ENCODE measurements around the gene TOM1L2. TPM values are rescaled to one million over a fixed set of nuclear protein-coding genes. Genes with fewer than 3 reads are reported as not detected.
"Not testable (repeated sequence)": the region's sequence is repeated elsewhere in the genome, so short reads cannot be mapped to it uniquely, and the experiment has no call there.

TOM1L2 gene
- total RNA-seq, 1 donor from 2014 or later: 43.7 TPM

DNA sequence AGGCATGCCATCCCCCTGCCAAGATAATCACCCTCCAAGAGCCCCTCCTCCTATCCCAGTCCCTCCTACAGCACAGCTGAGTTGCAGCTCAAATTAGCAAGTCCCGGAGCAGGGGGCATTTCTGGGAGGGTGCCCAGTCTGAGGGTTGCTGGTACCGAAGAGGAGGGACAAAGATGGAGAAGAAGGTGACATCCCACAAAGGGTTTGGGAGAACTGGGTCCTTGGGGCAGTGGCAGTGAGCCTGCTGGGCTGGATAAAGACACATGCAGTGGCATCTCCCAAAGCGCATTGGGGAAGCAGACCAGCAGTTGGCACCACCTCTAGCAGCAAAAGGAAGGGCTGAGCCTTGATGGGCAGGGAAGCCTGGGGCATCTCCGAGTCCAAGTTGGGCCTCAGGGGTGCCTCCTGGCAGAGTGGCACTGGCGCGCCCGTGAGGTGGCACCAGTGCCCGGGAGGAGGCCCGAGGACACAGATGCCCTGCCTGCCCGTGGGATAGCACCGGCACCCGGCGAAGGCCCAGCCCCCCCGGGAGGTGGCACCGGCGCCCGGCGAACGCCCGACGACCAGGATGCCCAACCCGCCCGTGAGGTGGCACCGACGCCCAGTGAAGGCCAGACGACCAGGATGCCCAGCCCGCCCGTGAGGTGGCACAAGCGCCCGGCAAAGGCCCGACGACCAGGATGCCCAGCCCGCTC, 622 bp downstream of the TOM1L2 start:
- no peak for DNase-seq (ENCODE audit: low spot score)

DNA sequence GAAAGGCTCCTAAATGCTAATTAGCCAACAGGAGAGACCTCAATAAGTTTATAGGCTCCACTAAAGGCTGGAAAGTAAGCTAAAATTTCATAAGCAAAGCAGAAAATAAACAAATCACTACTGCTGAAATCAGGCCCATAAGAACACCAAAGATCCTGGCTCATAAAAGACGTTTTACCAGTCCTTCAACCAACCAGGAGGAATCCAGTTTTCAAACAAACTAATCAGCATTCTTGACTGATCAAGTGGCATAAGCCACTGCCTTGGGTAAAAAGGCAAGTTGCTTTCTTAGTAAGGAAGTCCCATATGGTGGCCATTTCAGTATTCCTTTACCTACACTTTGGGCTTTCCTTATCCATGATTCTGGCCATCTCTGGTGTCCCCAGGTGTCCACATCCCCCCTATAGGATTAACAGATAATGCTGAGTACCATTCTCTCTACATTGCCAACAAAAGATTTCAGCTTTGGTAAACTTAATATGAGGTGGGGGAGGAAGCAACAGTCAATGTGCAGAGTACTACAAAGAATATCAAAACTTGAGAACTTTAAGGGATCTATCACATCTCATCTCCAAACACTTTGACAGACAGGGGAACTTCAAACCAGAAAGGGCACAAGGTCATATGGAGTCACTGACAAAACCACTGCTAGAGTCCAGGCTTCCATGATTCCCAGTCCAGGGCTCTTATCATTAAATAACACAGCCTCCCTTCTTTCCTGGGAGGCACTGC, 1.3 kb downstream of the TOM1L2 start:
- DNase-seq (ENCODE audit: low spot score): no peak

DNA sequence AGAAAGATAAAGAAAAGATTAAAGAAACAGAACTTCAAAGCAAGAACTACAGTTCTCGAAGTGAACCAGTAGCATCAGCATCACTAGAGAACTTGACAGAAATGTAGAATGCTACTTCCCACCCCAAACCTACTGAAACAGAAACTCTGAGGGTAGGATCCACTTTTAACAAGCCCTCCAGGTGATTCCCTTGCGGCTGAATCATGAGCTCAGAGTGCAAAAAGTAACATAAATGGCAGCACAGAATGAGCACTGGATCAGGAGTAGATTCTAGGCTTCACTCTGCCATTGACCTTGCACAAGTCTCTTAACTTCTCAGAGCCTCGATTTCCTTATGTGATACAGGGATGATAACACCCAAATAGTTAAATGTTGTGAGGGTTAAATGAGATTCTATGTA, 5.8 kb downstream of the TOM1L2 start:
- no peak for DNase-seq (ENCODE audit: low spot score)

DNA sequence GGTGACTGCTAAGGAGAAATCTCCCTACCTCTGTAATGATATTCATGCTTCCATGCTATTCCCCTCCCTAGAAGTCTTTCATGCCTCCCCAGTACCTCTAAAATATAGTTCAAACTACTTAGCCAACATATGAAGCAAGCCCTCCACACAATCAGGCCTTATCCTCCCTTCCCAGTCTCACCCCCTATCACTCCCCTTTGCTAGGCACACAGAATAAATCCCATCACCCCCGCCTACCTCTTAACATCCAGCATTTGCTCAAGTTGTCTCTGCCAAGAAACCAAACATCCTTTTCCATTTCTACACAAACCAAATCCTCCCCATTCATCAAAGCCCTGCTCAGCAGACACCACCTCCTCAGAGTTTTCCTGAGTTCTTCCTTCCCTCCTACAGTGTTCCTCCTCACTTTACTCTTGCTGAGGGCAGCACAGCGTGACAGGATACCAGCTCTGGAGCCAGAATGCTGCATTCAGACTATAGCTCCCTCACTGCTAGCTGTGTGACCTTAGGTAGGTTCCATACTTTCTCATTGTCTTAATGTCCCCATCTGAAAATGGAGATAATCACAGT, 7.0 kb downstream of the TOM1L2 start:
- peak; percentile 22 for DNase-seq (ENCODE audit: low spot score)

DNA sequence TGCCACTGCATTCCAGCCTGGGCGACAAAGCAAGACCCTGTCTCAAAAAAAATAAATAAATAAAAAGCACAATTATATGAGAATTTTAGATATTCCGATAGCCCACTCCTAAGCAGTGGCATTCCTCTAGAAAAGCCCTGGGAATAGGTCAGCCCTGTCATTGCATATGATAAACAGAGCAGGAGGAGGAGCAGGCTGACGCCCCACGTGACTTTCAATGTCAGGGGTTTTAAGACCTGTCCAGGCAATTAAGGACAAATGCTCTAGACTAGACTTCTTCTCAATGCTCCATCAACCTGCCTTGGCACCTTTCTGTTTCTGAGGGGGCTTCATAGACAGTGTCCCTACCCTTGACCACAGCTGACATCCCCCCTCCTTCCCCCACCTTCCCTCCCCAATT, 7.5 kb downstream of the TOM1L2 start:
- peak; percentile 37 for DNase-seq (ENCODE audit: low spot score)

DNA sequence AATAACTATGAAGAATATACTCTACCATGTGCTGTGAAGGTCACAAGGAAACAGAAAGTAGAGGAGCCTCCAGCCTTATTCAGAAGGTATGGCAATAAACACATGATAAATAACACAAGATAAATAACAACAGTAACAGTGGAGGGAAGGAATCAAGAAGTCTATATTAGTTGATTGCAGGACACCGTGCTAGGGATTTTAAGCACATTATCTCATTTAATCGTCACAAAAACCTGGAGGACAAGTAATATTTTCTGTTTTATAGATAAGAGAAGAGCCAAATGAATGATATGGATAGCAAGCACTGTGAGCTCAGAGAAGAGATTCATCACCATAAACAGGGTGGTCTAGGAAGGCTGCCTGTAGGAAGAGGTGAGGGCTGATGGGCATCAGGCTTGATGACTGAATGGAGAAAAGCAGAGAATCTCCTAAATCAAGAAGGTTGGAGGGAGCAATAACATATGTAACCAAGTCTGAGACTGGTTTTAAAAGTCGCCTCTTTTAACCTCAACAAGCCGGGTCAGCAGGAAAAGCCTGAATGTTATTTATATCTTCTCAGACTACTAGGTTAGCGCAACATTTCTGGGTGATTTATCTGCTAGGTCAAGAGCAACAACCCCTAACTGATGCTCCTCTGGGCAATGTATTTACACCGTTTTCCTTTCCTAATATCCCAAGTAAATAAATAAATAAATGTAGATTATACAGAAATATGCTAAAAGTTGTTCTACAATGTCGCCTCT, 8.3 kb downstream of the TOM1L2 start:
- no peak for DNase-seq (ENCODE audit: low spot score)

DNA sequence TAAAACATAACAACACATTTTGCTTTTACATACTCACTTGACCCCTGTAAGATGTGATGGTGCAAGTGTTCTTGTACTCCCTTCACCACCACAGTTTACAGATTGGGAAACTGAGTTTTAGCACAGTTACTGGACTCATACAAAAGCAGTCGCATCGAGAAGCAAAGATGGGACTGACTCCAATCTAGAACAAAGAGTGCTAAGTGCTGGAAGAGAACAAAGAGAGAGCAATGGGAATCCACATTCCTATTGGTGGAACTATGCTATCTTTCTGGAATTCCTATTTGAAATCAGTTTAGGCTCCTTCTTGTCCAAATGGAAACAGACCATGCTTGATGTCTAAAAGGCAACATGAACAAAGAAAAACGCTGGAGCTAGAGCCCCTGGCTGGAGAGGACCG, 9.1 kb downstream of the TOM1L2 start:
- DNase-seq (ENCODE audit: low spot score): peak; percentile 8

DNA sequence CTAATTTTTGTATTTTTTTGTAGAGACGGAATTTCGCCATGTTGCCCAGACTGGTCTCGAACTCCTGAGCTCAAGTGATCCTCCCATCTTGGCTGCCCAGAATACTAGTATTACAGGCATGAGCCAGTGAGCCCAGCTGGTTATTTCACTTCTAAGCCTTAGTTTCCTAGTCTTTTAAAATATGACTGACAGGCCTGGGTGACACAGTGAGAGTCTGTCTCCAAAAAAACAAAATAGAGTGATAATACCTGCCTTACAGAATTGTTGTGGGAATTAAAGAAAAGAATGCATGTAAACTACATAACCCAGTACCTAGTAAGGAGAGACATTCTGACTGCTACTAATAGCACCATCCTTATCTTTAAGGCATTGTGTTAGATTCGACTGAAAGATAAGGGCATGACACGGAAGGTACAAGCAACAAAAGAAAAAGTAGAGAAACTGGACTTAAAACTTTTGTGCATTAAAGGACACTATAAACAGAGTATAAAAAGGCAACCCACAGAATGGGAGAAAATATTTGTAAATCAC, 11.6 kb downstream of the TOM1L2 start:
- DNase-seq (ENCODE audit: low spot score): no peak

DNA sequence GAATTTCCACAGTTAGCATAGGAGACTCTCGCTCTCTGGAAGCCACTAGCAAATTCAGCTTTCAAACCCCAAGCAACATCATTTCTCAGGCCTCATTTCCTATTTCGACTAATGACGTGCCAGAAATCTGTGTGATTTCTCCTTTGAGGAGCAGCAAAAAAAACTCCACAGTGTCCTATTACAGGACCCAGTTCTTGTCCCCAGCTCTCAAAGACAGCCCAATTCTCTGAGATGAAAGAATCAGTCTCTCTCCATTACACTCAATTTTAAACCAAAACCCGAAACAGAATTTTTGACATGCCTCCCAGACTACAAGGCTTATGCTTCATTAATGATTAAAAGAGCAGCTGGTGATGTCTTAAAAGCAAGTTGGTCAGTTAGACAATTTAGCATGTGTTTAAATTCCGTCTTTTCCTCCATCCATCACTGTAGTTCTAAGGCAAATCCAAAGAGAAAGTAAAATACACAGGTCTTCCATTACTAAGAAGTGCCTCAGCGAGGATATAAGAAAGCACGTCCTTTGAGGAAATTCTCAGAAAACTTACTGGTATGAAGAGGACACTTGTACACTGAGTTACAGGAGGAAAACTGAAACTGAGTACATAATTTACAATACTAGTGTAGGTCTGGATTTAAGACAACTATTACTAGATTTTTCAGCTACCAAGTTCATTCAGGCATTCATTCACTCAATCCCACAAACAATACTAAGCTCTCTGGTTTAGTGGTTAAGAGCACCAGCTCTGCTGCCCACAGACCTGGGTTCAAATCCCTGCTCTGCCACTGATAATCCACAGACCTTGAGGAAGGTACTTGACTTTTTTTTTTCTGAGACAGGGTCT, 12.5 kb downstream of the TOM1L2 start:
- DNase-seq (ENCODE audit: low spot score): no peak

DNA sequence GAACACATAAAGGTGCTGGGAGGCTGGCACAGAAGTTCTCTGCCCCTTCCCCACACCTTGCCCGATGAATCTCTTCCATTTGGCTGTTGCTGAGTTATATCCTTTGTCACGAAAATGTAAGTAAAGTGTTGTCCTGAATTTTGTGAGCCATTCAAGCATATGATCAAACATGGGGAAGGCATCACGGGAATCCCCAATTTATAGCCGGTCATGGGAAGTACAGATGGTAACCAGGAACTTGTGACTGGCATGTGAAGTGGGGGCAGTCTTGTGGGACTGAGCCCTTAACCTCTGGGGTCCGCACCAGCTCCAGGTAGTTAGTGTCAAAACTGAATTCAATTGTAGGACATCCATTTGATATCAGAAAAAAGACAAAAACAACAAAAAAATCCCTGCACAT, 13.2 kb downstream of the TOM1L2 start:
- peak; percentile 37 for DNase-seq (ENCODE audit: low spot score)

DNA sequence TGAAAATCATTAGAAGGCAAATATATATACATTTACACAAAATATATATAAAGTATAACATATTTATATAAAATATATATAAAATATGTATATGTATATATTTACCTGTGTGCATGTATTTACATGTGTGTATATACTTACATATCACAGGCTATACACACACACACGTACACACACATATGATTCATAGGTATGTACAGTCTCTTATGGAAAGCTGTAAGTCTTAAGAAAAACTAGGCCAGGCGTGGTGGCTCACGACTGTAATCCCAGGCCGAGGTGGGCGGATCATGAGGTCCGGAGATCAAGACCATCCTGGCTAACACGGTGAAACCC, 14.7 kb downstream of the TOM1L2 start:
- DNase-seq (ENCODE audit: low spot score): no peak

DNA sequence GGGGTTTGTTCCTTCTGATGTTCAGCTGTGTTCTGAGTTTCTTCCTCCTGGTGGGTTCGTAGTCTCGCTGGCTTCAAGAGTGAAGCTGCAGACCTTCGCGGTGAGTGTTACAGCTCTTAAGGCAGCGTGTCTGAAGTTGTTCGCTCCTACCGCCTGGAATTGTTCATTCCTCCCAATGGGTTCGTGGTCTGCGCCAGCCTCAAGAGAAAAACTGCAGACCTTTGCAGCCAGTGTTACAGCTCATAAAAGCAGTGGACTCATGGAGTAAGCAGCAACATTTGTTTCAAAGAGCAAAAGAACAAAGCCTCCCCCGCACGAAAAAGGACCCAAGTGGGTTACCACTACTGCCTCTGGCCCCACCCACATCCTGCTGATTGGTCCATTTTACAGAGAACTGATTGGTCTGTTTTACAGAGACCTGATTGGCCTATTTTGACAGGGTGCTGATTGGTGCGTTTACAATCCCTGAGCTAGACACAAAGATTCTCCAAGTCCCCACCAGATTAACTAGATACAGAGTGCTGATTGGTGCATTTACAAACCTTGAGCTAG, 16.3 kb downstream of the TOM1L2 start:
- DNase-seq (ENCODE audit: low spot score): not testable (repeated sequence)

DNA sequence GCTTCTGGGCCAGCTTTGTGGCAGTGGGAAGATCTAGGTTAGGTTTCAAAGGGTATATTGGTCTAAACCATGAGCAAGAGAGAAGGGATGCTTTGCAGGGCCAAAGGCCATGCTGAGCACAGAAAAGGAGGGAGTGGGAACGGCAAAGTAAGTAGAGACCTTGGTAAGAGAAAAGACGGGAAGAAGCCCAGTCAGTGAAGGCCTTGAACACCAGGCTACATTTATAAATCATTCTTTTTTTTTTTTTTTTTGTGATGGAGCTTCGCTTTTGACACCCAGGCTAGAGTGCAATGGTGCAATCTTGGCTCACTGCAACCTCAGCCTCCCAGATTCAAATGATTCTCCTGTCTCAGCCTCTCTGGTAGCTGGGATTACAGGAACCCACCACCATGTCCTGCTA, 18.1 kb downstream of the TOM1L2 start:
- no peak for DNase-seq (ENCODE audit: low spot score)

DNA sequence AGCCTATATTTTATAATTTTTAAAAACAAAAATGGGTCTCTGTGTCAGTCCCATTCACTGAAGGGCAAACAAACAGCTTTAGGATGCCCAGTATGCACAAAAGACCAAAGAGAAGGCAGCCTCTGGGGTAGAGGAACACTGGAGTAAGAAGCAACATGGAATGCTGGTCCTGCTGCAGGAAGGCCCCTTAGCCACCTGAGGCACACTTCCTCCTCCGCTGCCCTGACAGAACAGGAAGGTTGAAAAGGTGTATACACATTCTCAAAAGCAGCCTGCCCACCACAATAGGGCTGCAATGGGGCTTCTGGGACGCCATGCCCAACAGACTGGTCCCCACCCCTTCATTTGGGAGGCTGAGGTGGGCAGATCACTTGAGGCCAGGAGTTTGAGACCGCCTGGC, 19.5 kb downstream of the TOM1L2 start:
- no peak for DNase-seq (ENCODE audit: low spot score)

DNA sequence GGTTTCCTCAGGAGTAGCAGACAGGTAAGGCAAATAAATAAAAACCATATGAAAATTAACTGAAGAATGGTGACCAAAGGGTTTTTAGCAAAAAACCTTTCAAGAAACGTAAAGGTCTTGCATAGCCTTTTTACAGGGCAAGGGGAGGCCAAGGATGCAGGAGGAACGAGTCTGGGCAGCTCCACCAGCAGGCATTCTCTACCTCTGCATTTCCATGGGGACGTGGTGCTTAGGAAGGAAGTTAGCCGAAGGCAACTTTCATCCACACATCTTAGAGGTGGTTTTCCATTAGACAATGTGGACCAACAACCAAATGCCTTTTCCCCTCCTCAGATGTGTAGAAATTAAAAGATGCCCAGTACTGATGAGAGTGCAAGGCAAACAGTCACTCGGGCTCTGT, 20.7 kb downstream of the TOM1L2 start:
- DNase-seq (ENCODE audit: low spot score): no peak

DNA sequence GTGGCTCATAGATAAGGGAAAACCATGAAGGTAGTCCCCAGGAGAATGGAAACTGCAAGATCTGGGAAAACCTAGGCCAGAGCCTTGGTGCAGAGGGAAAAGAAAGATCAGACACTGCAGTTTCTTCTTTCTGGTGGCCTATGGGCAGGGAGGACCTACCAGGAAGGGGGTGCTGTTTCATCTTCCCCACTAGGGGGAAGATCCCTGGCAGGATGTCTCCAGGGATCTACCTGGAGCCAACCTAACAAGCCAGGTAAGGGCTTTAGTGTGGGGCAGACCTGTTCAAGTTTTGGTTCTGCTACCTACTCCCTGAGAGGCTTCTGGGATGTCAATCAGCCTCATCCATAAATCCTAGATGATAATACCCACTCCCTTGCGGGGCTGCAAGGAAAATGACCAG, 21.4 kb downstream of the TOM1L2 start:
- no peak for DNase-seq (ENCODE audit: low spot score)

DNA sequence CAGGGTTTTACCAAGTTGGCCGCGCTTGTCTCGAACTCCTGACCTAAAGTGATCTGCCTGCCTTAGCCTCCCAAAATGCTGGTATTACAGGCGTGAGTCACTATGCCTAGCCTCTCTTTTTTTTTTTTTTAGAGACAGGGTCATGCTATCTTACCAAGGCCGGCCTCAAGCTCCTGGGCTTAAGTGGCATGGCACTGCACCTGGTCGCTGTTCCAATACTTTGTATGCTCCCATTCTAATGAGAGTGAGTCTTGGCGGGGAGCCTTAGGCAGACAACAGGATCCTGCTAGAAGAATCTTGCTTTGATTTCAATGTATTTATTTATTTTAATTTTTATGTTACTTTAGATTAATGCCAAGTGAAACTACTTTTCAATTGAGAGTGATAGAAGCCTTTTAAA, 21.9 kb downstream of the TOM1L2 start:
- DNase-seq (ENCODE audit: low spot score): no peak

DNA sequence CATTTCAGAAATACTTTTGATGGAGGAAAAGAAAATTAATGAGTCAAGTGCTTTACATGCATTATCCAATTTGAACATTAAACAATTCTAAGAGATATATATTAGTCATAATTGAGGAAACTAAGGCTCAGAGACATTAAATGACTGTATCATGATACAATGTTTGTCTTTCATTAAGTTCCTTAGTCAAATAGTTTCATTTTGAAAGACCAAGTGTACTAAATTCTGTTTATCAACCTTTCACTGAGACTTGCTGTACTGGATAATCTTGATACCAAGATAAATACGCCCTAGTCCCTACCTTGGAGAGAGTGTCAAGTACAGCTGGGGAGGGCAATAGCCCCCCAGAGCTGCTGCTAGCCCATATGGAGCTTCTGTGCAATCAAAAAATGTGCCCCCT, 24.2 kb downstream of the TOM1L2 start:
- DNase-seq (ENCODE audit: low spot score): no peak

DNA sequence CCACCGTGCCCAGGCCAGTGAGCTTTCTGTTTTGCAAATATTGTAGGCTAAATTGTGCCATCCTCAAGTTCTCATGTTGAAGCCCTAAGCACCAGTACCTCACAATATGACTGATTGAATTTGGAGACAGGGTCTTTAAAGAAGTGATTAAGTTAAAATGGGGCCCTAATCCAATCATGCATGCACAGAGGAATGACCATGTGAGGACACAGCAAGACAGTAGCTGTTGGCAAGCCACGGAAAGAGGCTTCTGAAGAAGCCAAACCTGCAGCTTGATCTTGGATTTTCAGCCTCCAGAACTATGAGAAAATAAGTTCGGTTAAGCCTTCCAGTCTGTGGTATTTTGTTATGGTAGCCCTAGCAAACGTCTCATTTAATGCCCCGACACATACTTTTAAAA, 24.9 kb downstream of the TOM1L2 start:
- no peak for DNase-seq (ENCODE audit: low spot score)

DNA sequence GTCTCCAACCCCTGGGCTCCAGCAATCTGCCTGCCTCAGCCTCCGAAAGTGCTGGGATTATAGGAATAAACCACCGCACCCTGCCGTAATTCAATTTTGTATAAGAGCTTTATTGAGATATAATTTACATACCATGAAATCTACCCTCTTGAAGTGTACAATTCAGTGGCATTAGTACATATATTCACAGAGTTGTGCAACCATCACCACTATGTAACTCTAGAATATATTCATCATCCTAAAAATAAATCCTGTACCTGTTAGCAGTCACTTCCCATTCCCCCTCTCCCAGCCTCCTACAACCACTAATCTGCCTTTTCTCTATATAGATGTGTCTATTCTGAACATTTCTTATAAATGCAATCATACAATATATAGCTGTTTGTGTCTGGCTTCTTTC, 26.1 kb downstream of the TOM1L2 start:
- DNase-seq (ENCODE audit: low spot score): no peak

DNA sequence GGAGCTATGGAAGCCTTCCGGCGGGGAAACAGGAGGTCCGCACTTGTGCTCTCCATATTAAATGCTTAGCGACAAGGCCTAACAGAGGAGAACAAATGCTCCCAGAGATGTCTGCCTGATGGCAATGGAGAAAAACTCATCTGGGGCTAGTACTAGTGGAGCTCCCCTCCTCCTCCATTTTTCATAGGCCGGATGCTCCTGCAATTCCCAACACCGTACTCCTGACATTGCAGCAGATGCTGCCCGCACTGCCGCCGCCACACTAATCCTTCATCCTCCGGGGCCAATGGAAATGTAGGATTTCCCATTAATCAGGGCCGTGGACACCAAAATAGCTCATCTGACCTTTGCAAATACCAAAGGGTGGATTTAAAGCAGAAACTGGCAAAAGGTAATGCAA, 27.5 kb downstream of the TOM1L2 start:
- DNase-seq (ENCODE audit: low spot score): no peak

Measured in mesenteric fat pad (tissue), 1 donor.